Prostate gland (tissue), 2 donors: ENCODE results near the gene TTC33.
A peak's percentile ranks its signal among the peaks of the same experiment; 100 is the strongest.

ENCODE experiments used
- CTCF ChIP-seq, 4 experiments: fragments of 200-600 bp in 2 of 4; fragments of 450-650 bp in 2 of 4; sonication (generic) in 2 of 4; IDR thresholded peaks; 1 replicate in 3 of 4; 2 replicates in 1 of 4; pipeline ENCODE4 v1.5.1; 2016 to 2019; ENCODE audit warnings: antibody characterized with exemption in 4 of 4, mild to moderate bottlenecking in 2 of 4, moderate library complexity in 2 of 4
- POLR2A ChIP-seq: fragments of 450-650 bp; IDR thresholded peaks from one replicate; pipeline ENCODE4 v1.6.1; 2016; ENCODE audit warnings: antibody characterized with exemption, mild to moderate bottlenecking
- POLR2AphosphoS5 ChIP-seq: sonication (generic); formaldehyde crosslinking; IDR thresholded peaks from one replicate; pipeline ENCODE4 v1.6.1; 2017; ENCODE audit warnings: antibody characterized with exemption

GRCh38 chr5:40736103-40736875, 19.5 kb downstream of the TTC33 start:
- TF ChIP-seq POLR2A (no peak), CTCF (IDR thresholded peaks at IDR 0.05) (peak in 3 of 4 experiments; percentile 44 to 71 (median 67)), POLR2AphosphoS5 (no peak)
